Neural cell (in vitro differentiated cells): ENCODE measurements around the gene PKP2.

Experiments used
- TAF1 ChIP-seq: IDR thresholded peaks from 2 replicates; pipeline ENCODE4 v1.6.1; 2012; ENCODE audit warnings: low read depth
- TF ChIP-seq, protein P1 (sequence below): fragments of 450-650 bp; IDR thresholded peaks from 2 replicates; pipeline ENCODE4 v1.5.1; 2014; ENCODE audit warnings: antibody characterized with exemption, mild to moderate bottlenecking, moderate library complexity; ENCODE audit not compliant: poor library complexity, severe bottlenecking

DNA sequence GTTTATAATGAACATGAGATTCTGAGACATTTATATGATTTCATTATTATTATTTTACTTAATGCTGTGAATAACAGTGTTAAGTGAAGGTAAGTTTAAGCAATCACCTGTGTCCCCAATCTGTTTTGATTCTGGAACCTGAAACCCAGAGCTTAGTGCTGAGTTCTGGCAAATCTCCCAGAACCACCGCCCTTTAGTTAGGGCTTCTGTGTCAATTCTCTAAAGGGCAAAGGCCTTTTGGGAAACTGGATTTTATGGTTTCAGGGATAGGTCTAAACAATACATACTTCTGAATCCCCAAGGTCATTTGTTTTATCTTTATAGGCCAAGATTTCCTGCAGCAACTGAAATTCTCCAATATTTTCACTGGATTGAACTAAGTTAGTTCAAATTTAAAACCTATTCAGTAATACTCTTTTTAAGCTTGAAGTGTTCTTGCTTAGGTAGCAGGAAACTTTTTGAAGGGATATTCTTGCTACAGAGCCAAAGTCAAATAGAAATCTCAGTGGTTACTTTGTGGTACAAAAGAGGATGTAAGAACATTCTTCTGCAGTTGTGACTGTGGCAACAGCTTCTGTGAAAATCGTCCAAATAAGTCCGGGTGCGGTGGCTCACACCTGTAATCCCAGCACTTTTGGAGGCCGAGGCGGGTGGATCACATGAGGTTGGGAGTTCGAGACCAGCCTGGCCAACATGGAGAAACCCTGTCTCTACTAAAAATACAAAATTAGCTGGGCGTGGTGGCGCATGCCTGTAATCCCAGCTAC, 10.0 kb upstream of the PKP2 start:
- no peak for TF ChIP-seq TAF1
- TF ChIP-seq, protein P1, sequence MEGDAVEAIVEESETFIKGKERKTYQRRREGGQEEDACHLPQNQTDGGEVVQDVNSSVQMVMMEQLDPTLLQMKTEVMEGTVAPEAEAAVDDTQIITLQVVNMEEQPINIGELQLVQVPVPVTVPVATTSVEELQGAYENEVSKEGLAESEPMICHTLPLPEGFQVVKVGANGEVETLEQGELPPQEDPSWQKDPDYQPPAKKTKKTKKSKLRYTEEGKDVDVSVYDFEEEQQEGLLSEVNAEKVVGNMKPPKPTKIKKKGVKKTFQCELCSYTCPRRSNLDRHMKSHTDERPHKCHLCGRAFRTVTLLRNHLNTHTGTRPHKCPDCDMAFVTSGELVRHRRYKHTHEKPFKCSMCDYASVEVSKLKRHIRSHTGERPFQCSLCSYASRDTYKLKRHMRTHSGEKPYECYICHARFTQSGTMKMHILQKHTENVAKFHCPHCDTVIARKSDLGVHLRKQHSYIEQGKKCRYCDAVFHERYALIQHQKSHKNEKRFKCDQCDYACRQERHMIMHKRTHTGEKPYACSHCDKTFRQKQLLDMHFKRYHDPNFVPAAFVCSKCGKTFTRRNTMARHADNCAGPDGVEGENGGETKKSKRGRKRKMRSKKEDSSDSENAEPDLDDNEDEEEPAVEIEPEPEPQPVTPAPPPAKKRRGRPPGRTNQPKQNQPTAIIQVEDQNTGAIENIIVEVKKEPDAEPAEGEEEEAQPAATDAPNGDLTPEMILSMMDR: no peak
